ENCODE results near the gene C2orf49. TPM values are rescaled to one million over a fixed set of nuclear protein-coding genes. Genes with fewer than 3 reads are reported as not detected.

The C2orf49 gene
- total RNA-seq, 5 donors from 2014 or later (not counting 1 experiment from before 2014, with no cell fraction given), result 19.3 to 27.1 (median 21.4) TPM

DNA sequence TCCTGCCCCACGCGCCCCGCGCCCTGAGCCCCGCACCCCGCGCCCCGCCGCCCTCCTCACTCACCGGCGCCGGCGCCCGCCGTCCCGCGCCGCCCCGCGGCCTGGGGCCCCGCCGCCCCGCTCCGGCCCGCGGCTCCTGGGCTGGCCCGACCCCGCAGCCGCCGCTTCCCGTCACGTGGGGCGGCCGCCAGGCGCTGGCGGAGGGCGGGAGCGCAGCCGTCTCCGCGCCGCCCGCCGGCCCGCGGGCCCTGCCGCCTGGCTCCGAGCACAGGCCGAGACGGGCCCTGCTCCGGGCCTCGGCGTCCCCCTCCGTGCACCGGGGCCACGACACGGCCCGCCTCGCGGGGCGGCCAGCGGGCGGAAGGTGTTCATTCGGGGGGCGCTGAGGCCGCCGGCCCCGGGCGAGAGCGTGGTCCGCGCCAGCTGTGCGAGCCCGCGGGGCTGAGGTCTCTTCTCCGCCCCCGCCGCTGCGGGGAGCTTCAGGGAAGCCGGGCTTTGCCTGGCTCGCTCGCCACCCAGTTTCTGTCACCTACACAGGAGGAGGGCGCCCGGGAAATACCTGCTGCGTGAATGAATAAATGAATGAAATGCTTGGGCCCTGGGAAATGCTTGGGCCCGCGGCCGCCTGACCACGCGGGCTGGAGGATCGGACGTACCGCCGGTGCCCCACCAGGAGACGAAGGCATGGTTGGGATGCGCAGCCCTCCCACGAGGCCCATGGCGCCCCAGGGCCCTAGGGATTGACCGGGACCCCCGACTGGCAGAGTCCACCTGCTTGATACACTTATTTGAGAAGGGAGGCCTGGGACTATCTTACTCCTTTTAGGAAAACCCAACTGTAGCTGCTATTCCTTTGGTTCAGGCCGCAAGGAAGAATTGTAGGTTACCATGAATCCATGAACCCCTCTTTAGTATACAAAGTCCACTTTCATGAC, 7.5 kb upstream of the C2orf49 start, which contains the start of gene TGFBRAP1:
TGFBRAP1 (minus strand) TSS at position 175 of the 935 bp plus-strand sequence. CDS start 21,434 bp downstream, outside the sequence.
- peaks cover 0 to 3% of the 10 kb centered on the region in 2 donors for H3K36me3 ChIP-seq (ENCODE audit: control insufficient read depth in 2 of 2, extremely low read depth in 1 of 2, insufficient read depth in 1 of 2, low read length in 1 of 2)
- Mint-ChIP-seq H3K4me1 (peaks cover 44 to 47% (median 44%) of the 10 kb centered on the region in 3 donors), H3K9me3 (no peaks in the 10 kb centered on the region), H3K27ac (peak within 1 kb of the TSS; percentile 88 to 93), H3K4me3 (peak within 1 kb of the TSS; percentile 84 to 97 (median 92)), H3K27me3 (no peaks in the 10 kb centered on the region), H3K36me3 (no peaks in the 10 kb centered on the region)
- H3K27ac ChIP-seq (ENCODE audit: low read length), result peak within 1 kb of the TSS; percentile 88
- H3K4me3 ChIP-seq (ENCODE audit: control insufficient read depth in 1 of 2, extremely low read depth in 1 of 2, low read length in 1 of 2), result peak within 1 kb of the TSS; percentile 69 to 81
- peak; percentile 91 to 96 (median 94) for ATAC-seq (replicated peaks in 1 of 4)
- H3K9me3 ChIP-seq, result no peaks in the 10 kb centered on the region
- ChIA-PET CTCF (interaction anchor here (0.7 to 1.1 kb wide), 3 partner anchors 8 to 94 kb away, joined by 3 to 5 read pairs (median 3); no protein-coding TSS in a partner anchor), POLR2A (interaction anchor here in 1 of 2 donors (0.6 to 0.9 kb wide), 2 partner anchors 8 to 15 kb away, joined by 4 to 5 read pairs; no protein-coding TSS in a partner anchor)
- H3K27me3 ChIP-seq (replicated peaks in 1 of 2; ENCODE audit: control insufficient read depth in 2 of 2, extremely low read depth in 1 of 2, insufficient read depth in 2 of 2, low read length in 1 of 2), result no peaks in the 10 kb centered on the region
- 2% methylated on average over 96 of the region's 101 CpGs for WGBS (ENCODE audit: insufficient coverage)
- DNase-seq, result peak in 32 of 35 experiments; percentile 12 to 79 (median 46)
- peaks cover 6 to 29% of the 10 kb centered on the region in 2 experiments for H3K4me1 ChIP-seq (ENCODE audit: control insufficient read depth in 1 of 2, extremely low read depth in 1 of 2, insufficient read depth in 2 of 2, low read length in 2 of 2)

DNA sequence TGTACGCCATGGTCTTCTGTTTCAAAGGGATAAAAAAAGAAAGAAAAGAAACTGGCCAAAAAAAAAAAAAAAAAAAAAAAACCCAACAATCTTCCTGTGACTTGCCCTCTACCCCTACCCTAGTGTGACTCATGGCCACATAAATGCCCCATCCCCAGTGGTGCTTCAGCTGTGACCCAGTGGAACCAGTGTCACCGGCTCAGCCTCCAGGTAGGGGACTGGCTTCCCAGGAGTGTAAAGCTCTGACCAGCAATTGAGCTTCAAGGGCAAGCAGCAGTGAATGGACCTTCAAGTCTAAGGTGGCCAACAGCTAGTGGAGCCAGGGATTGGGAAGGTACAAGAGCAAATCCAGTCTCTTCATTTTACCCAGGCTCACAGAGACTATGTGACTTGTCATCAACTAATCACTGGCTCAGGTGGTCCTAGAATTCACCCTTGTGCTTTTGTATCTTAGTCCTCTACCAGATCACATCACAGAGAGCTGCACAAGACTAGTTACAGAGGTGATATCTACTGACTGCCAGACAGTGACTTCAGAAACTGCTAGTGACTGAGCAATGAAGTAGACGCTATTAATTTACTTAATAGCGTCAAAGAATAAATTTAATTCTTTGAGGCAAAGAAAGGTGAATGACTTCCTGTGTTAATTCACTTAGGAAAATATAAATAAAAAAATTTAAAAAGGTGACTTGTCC, 6.5 kb upstream of the C2orf49 start:
- DNase-seq (no peak), ATAC-seq (replicated peaks in 1 of 4) (no peak)
- Mint-ChIP-seq H3K27ac (peak overlapping the region; percentile 55 to 87), H3K36me3 (no peaks in the 10 kb centered on the region), H3K9me3 (no peaks in the 10 kb centered on the region), H3K4me3 (peak overlapping the region; percentile 83), H3K4me1 (peaks cover 36 to 41% (median 37%) of the 10 kb centered on the region in 3 donors), H3K27me3 (no peaks in the 10 kb centered on the region)
- peak overlapping the region; percentile 88 for H3K27ac ChIP-seq (ENCODE audit: low read length)
- no peaks in the 10 kb centered on the region for H3K9me3 ChIP-seq
- H3K36me3 ChIP-seq (ENCODE audit: control insufficient read depth in 2 of 2, extremely low read depth in 1 of 2, insufficient read depth in 1 of 2, low read length in 1 of 2), result peaks cover 0 to 3% of the 10 kb centered on the region in 2 donors
- CTCF ChIA-PET, result interaction anchor here (0.6 to 1.1 kb wide), 7 partner anchors 9 to 735 kb away, joined by 3 to 8 read pairs (median 3); no protein-coding TSS in a partner anchor
- 70% methylated on average over 1 of the region's 4 CpGs for WGBS (ENCODE audit: insufficient coverage)
- no peaks in the 10 kb centered on the region for H3K27me3 ChIP-seq (replicated peaks in 1 of 2; ENCODE audit: control insufficient read depth in 2 of 2, extremely low read depth in 1 of 2, insufficient read depth in 2 of 2, low read length in 1 of 2)
- no peak overlapping the region for H3K4me3 ChIP-seq (ENCODE audit: control insufficient read depth in 1 of 2, extremely low read depth in 1 of 2, low read length in 1 of 2)
- POLR2A ChIA-PET, result interaction anchor here in 1 of 2 donors (0.6 kb wide), 1 partner anchor 9 kb away, joined by 3 read pairs; no protein-coding TSS in a partner anchor
- H3K4me1 ChIP-seq (ENCODE audit: control insufficient read depth in 1 of 2, extremely low read depth in 1 of 2, insufficient read depth in 2 of 2, low read length in 2 of 2), result peaks cover 6 to 29% of the 10 kb centered on the region in 2 experiments

DNA sequence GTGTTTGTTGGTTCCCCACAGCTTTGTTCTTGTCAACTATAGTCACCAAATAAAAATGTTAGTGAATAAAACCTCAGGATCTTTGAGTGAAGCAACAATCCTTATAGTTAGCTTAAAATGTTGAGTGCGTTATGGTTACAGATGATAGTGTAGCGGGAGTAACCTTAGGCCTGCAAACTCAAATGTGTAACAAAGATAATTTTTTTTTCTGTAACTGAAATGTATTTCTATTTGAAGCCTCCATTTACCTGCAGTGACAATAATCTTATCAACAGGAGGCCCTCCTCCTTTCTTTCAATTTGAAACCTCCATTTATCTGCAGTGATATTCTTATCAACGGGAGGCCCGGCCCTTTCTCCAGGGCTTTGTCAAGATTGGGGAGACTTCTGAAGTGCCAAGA, 3.1 kb upstream of the C2orf49 start:
- no peak overlapping the region for H3K27ac Mint-ChIP-seq
- no peaks in the 10 kb centered on the region for H3K36me3 Mint-ChIP-seq
- no CpG with 5 or more reads among the region's 4 CpGs for WGBS (ENCODE audit: insufficient coverage)
- H3K4me3 ChIP-seq (ENCODE audit: control insufficient read depth in 1 of 2, extremely low read depth in 1 of 2, low read length in 1 of 2), result no peak overlapping the region
- H3K9me3 Mint-ChIP-seq, result no peaks in the 10 kb centered on the region
- H3K36me3 ChIP-seq (ENCODE audit: control insufficient read depth in 2 of 2, extremely low read depth in 1 of 2, insufficient read depth in 1 of 2, low read length in 1 of 2), result peaks cover 0 to 3% of the 10 kb centered on the region in 2 donors
- CTCF ChIA-PET, result no interaction called here
- ATAC-seq (replicated peaks in 1 of 4), result no peak
- POLR2A ChIA-PET, result no interaction called here
- H3K27me3 Mint-ChIP-seq, result no peaks in the 10 kb centered on the region
- no peak for DNase-seq
- H3K4me1 ChIP-seq (ENCODE audit: control insufficient read depth in 1 of 2, extremely low read depth in 1 of 2, insufficient read depth in 2 of 2, low read length in 2 of 2), result peaks cover 20 to 28% of the 10 kb centered on the region in 2 experiments
- H3K4me1 Mint-ChIP-seq, result peaks cover 39 to 44% (median 42%) of the 10 kb centered on the region in 3 donors
- H3K4me3 Mint-ChIP-seq, result no peak overlapping the region
- no peaks in the 10 kb centered on the region for H3K9me3 ChIP-seq
- no peaks in the 10 kb centered on the region for H3K27me3 ChIP-seq (replicated peaks in 1 of 2; ENCODE audit: control insufficient read depth in 2 of 2, extremely low read depth in 1 of 2, insufficient read depth in 2 of 2, low read length in 1 of 2)
- no peak overlapping the region for H3K27ac ChIP-seq (ENCODE audit: low read length)

GRCh38 chr2:105335469-105335868, 1.9 kb upstream of the C2orf49 start:
- Histone ChIP-seq H3K27ac (ENCODE audit: low read length) (no peak overlapping the region), H3K36me3 (ENCODE audit: control insufficient read depth in 2 of 2, extremely low read depth in 1 of 2, insufficient read depth in 1 of 2, low read length in 1 of 2) (peaks cover 0 to 10% of the 10 kb centered on the region in 2 donors), H3K4me1 (ENCODE audit: control insufficient read depth in 1 of 2, extremely low read depth in 1 of 2, insufficient read depth in 2 of 2, low read length in 2 of 2) (peaks cover 16 to 21% of the 10 kb centered on the region in 2 experiments), H3K9me3 (no peaks in the 10 kb centered on the region), H3K27me3 (replicated peaks in 1 of 2; ENCODE audit: control insufficient read depth in 2 of 2, extremely low read depth in 1 of 2, insufficient read depth in 2 of 2, low read length in 1 of 2) (no peaks in the 10 kb centered on the region), H3K4me3 (ENCODE audit: control insufficient read depth in 1 of 2, extremely low read depth in 1 of 2, low read length in 1 of 2) (no peak overlapping the region)
- DNase-seq (no peak), ATAC-seq (replicated peaks in 1 of 4) (no peak)
- Mint-ChIP-seq H3K4me1 (peaks cover 41 to 45% (median 45%) of the 10 kb centered on the region in 3 donors), H3K4me3 (peak overlapping the region in 2 of 3 donors; percentile 9 to 28), H3K9me3 (no peaks in the 10 kb centered on the region), H3K36me3 (no peaks in the 10 kb centered on the region), H3K27ac (no peak overlapping the region), H3K27me3 (no peaks in the 10 kb centered on the region)
- ChIA-PET CTCF (no interaction called here), POLR2A (interaction anchor here (0.5 to 1.0 kb wide), 5 partner anchors 14 to 831 kb away, joined by 3 to 8 read pairs (median 4); partner anchors contain the start of gene MRPS9 (in 1 of the 2))
- WGBS (ENCODE audit: insufficient coverage), result no CpG with 5 or more reads among the region's 2 CpGs

GRCh38 chr2:105336786-105337121, 586 bp upstream of the C2orf49 start:
- H3K4me3 Mint-ChIP-seq, result peak overlapping the region; percentile 89 to 100 (median 93)
- Histone ChIP-seq H3K4me3 (ENCODE audit: control insufficient read depth in 1 of 2, extremely low read depth in 1 of 2, low read length in 1 of 2) (peak overlapping the region; percentile 78 to 97), H3K4me1 (ENCODE audit: control insufficient read depth in 1 of 2, extremely low read depth in 1 of 2, insufficient read depth in 2 of 2, low read length in 2 of 2) (peaks cover 16% of the 10 kb centered on the region in 2 experiments), H3K9me3 (no peaks in the 10 kb centered on the region), H3K27ac (ENCODE audit: low read length) (peak overlapping the region; percentile 92), H3K27me3 (replicated peaks in 1 of 2; ENCODE audit: control insufficient read depth in 2 of 2, extremely low read depth in 1 of 2, insufficient read depth in 2 of 2, low read length in 1 of 2) (no peaks in the 10 kb centered on the region), H3K36me3 (ENCODE audit: control insufficient read depth in 2 of 2, extremely low read depth in 1 of 2, insufficient read depth in 1 of 2, low read length in 1 of 2) (peaks cover 0 to 22% of the 10 kb centered on the region in 2 donors)
- H3K4me1 Mint-ChIP-seq, result peaks cover 39 to 46% (median 40%) of the 10 kb centered on the region in 3 donors
- no peak for ATAC-seq (replicated peaks in 1 of 4)
- no peaks in the 10 kb centered on the region for H3K27me3 Mint-ChIP-seq
- DNase-seq, result no peak
- CTCF ChIA-PET, result no interaction called here
- H3K9me3 Mint-ChIP-seq, result no peaks in the 10 kb centered on the region
- peak overlapping the region; percentile 99 to 100 for H3K27ac Mint-ChIP-seq
- no CpG with 5 or more reads among the region's 7 CpGs for WGBS (ENCODE audit: insufficient coverage)
- POLR2A ChIA-PET, result no interaction called here
- peaks cover 6% of the 10 kb centered on the region for H3K36me3 Mint-ChIP-seq

DNA sequence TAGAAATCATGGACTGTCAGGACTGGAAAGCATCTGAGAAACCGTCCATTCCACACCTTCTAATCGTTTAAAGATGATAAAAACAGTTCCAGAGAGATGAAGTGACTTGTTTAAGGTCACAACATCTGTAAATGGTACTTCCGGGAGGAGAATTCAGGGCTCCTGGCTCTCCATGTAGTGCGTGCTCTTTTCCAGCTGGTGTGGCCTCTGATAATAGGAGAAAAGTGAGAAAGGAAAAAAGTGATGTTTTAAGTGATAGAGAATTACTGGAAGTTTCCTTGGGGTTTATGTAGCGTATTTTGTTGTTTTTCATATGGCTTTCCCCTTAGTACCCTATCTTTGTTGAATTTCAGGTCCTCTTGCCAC, 663 bp downstream of the C2orf49 start:
- H3K36me3 ChIP-seq (ENCODE audit: control insufficient read depth in 2 of 2, extremely low read depth in 1 of 2, insufficient read depth in 1 of 2, low read length in 1 of 2), result peaks cover 0 to 31% of the 10 kb centered on the region in 2 donors
- Mint-ChIP-seq H3K4me1 (peaks cover 40 to 46% (median 44%) of the 10 kb centered on the region in 3 donors), H3K9me3 (no peaks in the 10 kb centered on the region), H3K4me3 (peak overlapping the region; percentile 89 to 100 (median 93)), H3K27me3 (no peaks in the 10 kb centered on the region), H3K27ac (peak overlapping the region; percentile 89 to 100), H3K36me3 (peaks cover 11% of the 10 kb centered on the region)
- H3K4me1 ChIP-seq (ENCODE audit: control insufficient read depth in 1 of 2, extremely low read depth in 1 of 2, insufficient read depth in 2 of 2, low read length in 2 of 2), result peaks cover 16% of the 10 kb centered on the region in 2 experiments
- ChIA-PET CTCF (interaction anchor here in 1 of 2 donors (0.6 to 1.1 kb wide), 2 partner anchors 10 to 31 kb away, joined by 4 read pairs; no protein-coding TSS in a partner anchor), POLR2A (interaction anchor here in 1 of 2 donors (0.7 to 1.3 kb wide), 2 partner anchors 8 to 597 kb away, joined by 3 to 5 read pairs; partner anchors contain the start of gene TGFBRAP1)
- no peak for DNase-seq
- H3K27me3 ChIP-seq (replicated peaks in 1 of 2; ENCODE audit: control insufficient read depth in 2 of 2, extremely low read depth in 1 of 2, insufficient read depth in 2 of 2, low read length in 1 of 2), result no peaks in the 10 kb centered on the region
- peak overlapping the region; percentile 78 to 97 for H3K4me3 ChIP-seq (ENCODE audit: control insufficient read depth in 1 of 2, extremely low read depth in 1 of 2, low read length in 1 of 2)
- ATAC-seq (replicated peaks in 1 of 4), result no peak
- no peaks in the 10 kb centered on the region for H3K9me3 ChIP-seq
- WGBS (ENCODE audit: insufficient coverage), result 0% methylated on average over 1 of the region's 5 CpGs
- peak overlapping the region; percentile 92 for H3K27ac ChIP-seq (ENCODE audit: low read length)
